Measurements from ENCODE around the gene EFNB2. TPM values are rescaled to one million over a fixed set of nuclear protein-coding genes. Genes with fewer than 3 reads are reported as not detected.

The EFNB2 gene
- total RNA-seq, 1 donor from 2014 or later, result 37.1 TPM

DNA sequence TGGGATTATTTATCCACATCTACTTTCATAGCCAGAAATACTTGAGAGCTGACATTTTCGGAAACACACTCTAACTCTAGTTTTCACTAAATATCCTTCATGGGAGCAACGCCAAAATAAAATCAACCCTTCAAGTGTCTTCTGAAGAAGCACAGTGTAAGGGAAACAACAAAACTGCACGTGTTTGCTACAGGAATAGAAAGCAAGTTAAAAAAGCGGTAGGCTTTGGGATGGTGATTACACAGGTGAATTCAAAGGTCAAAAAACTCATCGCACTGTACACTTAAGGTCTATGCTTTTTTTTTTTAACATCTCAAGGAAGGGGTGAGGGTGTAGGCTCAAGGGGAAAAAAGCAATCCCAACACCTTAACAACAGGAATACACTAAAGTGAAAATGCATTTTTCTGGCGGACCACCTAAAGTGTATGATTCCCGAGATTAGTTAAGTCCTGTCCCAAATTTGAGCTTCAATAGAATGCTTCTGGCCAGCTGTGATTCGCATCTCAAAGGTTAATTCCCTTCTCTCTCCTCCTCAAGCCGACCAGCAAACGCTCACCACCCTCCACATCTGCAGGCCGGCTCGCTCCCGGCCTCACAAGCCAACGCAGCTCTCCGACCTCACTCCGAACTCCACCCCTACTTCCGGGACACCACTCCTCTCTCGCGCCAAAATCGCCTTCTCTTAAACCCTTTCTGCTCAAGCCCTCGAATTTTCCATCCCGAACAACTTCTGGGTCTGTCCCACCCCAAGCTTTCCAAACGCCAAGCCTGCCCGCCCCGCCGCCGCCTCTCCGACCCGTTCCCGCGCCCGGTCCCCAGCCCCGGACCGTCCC is 31.4 kb upstream of the EFNB2 start:
- DNase-seq (ENCODE audit: low spot score), result no peak
- TF ChIP-seq, protein P1, sequence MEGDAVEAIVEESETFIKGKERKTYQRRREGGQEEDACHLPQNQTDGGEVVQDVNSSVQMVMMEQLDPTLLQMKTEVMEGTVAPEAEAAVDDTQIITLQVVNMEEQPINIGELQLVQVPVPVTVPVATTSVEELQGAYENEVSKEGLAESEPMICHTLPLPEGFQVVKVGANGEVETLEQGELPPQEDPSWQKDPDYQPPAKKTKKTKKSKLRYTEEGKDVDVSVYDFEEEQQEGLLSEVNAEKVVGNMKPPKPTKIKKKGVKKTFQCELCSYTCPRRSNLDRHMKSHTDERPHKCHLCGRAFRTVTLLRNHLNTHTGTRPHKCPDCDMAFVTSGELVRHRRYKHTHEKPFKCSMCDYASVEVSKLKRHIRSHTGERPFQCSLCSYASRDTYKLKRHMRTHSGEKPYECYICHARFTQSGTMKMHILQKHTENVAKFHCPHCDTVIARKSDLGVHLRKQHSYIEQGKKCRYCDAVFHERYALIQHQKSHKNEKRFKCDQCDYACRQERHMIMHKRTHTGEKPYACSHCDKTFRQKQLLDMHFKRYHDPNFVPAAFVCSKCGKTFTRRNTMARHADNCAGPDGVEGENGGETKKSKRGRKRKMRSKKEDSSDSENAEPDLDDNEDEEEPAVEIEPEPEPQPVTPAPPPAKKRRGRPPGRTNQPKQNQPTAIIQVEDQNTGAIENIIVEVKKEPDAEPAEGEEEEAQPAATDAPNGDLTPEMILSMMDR (IDR thresholded peaks at IDR 0.05), result no peak
- Mint-ChIP-seq H3K27ac (ENCODE audit: unreplicated experiment) (peak overlapping the region; percentile 96), H3K4me1 (ENCODE audit: low read depth) (peaks cover 61% of the 10 kb centered on the region), H3K4me3 (ENCODE audit: unreplicated experiment) (peak overlapping the region; percentile 99), H3K9me3 (ENCODE audit: low read depth) (no peaks in the 10 kb centered on the region), H3K36me3 (ENCODE audit: low read depth) (no peaks in the 10 kb centered on the region), H3K27me3 (ENCODE audit: low read depth) (no peaks in the 10 kb centered on the region)

GRCh38 chr13:106565127-106565775 is 29.8 kb upstream of the EFNB2 start:
- Mint-ChIP-seq H3K36me3 (ENCODE audit: low read depth) (no peaks in the 10 kb centered on the region), H3K4me1 (ENCODE audit: low read depth) (peaks cover 69% of the 10 kb centered on the region), H3K9me3 (ENCODE audit: low read depth) (no peaks in the 10 kb centered on the region), H3K27me3 (ENCODE audit: low read depth) (no peaks in the 10 kb centered on the region), H3K4me3 (ENCODE audit: unreplicated experiment) (peak overlapping the region; percentile 99), H3K27ac (ENCODE audit: unreplicated experiment) (peak overlapping the region; percentile 96)
- TF ChIP-seq, protein P1 (IDR thresholded peaks at IDR 0.05), result no peak
- DNase-seq (ENCODE audit: low spot score), result no peak

DNA sequence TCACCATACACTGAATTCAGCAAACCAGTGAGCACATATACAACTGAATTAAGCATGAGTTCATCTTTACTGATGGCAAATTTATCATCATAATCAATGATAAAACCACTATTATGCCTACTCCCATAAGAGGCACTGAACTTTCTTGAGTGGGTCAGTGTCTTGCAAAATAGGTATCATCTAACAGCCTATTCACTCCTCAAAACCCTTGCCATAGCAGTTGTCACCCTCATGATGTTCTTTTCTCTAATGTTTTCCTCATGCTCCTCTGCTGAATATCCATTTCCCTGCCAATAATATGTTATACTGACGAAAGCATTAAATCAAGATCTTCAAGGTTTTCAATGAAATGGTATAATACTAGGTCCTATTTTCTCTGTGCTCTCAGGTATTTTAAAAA is 26.8 kb upstream of the EFNB2 start:
- no peak overlapping the region for H3K4me3 Mint-ChIP-seq (ENCODE audit: unreplicated experiment)

GRCh38 chr13:106561551-106562170 is 26.2 kb upstream of the EFNB2 start:
- peaks cover 11% of the 10 kb centered on the region for H3K36me3 Mint-ChIP-seq (ENCODE audit: low read depth)
- H3K4me3 Mint-ChIP-seq (ENCODE audit: unreplicated experiment), result no peak overlapping the region
- peaks cover 63% of the 10 kb centered on the region for H3K4me1 Mint-ChIP-seq (ENCODE audit: low read depth)
- TF ChIP-seq, protein P1 (IDR thresholded peaks at IDR 0.05), result no peak
- DNase-seq (ENCODE audit: low spot score), result no peak
- H3K9me3 Mint-ChIP-seq (ENCODE audit: low read depth), result no peaks in the 10 kb centered on the region
- peak overlapping the region; percentile 23 for H3K27ac Mint-ChIP-seq (ENCODE audit: unreplicated experiment)
- no peaks in the 10 kb centered on the region for H3K27me3 Mint-ChIP-seq (ENCODE audit: low read depth)

More for the DNA sequence above, 26.8 kb upstream of the EFNB2 start:
- H3K27ac Mint-ChIP-seq (ENCODE audit: unreplicated experiment), result peak overlapping the region; percentile 18
- H3K4me1 Mint-ChIP-seq (ENCODE audit: low read depth), result peaks cover 66% of the 10 kb centered on the region
- H3K36me3 Mint-ChIP-seq (ENCODE audit: low read depth), result peaks cover 7% of the 10 kb centered on the region
- H3K9me3 Mint-ChIP-seq (ENCODE audit: low read depth), result no peaks in the 10 kb centered on the region
- no peak for DNase-seq (ENCODE audit: low spot score)
- H3K27me3 Mint-ChIP-seq (ENCODE audit: low read depth), result no peaks in the 10 kb centered on the region
- TF ChIP-seq, protein P1 (IDR thresholded peaks at IDR 0.05), result no peak

GRCh38 chr13:106560821-106561220 is 25.4 kb upstream of the EFNB2 start:
- H3K9me3 Mint-ChIP-seq (ENCODE audit: low read depth), result no peaks in the 10 kb centered on the region
- H3K36me3 Mint-ChIP-seq (ENCODE audit: low read depth), result peaks cover 14% of the 10 kb centered on the region
- no peaks in the 10 kb centered on the region for H3K27me3 Mint-ChIP-seq (ENCODE audit: low read depth)
- H3K27ac Mint-ChIP-seq (ENCODE audit: unreplicated experiment), result peak overlapping the region; percentile 20
- DNase-seq (ENCODE audit: low spot score), result no peak
- H3K4me1 Mint-ChIP-seq (ENCODE audit: low read depth), result peaks cover 63% of the 10 kb centered on the region
- H3K4me3 Mint-ChIP-seq (ENCODE audit: unreplicated experiment), result no peak overlapping the region
- TF ChIP-seq, protein P1 (IDR thresholded peaks at IDR 0.05), result no peak

All from chondrocyte (in vitro differentiated cells).